GM21515 (cell line): ENCODE measurements around the gene SRSF4.
"Not testable (repeated sequence)": the region's sequence is repeated elsewhere in the genome, so short reads cannot be mapped to it uniquely, and the experiment has no call there.

Experiments
- ATAC-seq: cut with Tn5 transposase; IDR thresholded peaks from one replicate; pipeline ENCODE4 v1.9.1; 2021; ENCODE audit not compliant: unreplicated experiment

The SRSF4 gene

DNA sequence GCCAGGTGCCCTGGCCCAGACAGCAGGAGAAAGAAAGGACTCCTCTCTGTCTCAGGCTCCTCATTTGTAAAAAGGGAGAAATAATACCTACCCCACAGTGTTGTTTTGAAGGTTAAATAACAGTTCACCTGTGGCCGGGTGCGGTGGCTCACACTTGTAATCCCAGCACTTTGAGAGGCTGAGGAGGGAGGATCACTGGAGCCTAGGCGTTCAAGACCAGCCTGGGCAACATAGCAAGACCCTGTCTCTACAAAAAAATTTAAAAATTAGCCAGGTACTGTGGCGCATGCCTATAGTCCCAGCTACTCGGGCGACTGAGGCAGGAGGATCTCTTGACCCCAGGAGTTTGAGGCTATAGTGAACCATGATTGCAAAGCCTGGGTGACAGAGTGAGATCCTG lies 55.5 kb downstream of the SRSF4 start:
- no peak for ATAC-seq

GRCh38 chr1:29125788-29126187 lies 55.9 kb downstream of the SRSF4 start:
- no peak for ATAC-seq

- ATAC-seq = no peak
These were observed 56.5 kb downstream of the SRSF4 start for GRCh38 chr1:29125237-29125641.

- no peak for ATAC-seq
These were observed 57.1 kb downstream of the SRSF4 start for GRCh38 chr1:29124366-29125236.

GRCh38 chr1:29123887-29124365 lies 57.8 kb downstream of the SRSF4 start, which contains the start of gene TMEM200B:
TMEM200B (minus strand) TSS chr1:29123903; CDS start chr1:29121828, 2,075 bp downstream.
- no peak for ATAC-seq

GRCh38 chr1:29123053-29123886 lies 58.4 kb downstream of the SRSF4 start:
- no peak for ATAC-seq

GRCh38 chr1:29122682-29123052 lies 59.0 kb downstream of the SRSF4 start:
- ATAC-seq = no peak

DNA sequence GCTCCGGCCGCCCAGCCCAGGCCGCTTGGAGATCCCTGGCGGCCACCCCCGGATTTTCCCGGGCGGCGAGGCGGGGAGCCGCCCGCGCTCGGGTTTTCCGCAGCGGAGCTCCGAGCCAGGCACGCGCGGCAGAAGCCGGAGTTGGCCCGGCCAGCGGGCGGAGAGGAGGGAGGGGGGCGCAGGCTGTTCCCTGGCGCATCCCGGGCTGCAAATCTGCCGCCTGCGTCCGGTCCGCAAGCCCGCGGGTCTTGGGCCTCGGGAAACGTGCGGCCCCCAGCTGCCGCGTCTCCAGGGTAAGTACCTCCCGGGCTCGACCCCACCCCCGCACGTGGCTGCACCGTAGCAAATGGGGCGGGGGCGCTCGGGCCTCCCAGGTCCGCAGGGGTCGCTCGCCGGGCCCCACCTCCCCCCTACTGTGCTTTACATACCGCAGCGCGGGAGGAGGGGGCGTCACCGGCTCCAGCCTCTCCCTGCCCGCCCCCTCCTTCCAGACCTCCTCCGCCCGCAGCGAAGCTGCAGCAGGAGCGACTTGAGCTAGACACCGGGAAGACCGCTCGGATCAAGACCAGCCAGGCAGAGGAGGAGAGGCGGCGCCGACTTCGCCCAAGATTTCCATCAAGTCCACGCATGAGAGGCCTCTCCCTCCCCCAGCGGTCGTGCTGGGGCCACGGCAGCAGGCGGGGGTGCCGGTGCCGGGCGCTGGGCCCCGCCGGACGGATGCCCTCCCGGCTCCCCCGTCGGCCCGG lies 59.6 kb downstream of the SRSF4 start:
- no peak for ATAC-seq

- ATAC-seq = no peak
These were observed 60.2 kb downstream of the SRSF4 start for GRCh38 chr1:29121516-29121935.

DNA sequence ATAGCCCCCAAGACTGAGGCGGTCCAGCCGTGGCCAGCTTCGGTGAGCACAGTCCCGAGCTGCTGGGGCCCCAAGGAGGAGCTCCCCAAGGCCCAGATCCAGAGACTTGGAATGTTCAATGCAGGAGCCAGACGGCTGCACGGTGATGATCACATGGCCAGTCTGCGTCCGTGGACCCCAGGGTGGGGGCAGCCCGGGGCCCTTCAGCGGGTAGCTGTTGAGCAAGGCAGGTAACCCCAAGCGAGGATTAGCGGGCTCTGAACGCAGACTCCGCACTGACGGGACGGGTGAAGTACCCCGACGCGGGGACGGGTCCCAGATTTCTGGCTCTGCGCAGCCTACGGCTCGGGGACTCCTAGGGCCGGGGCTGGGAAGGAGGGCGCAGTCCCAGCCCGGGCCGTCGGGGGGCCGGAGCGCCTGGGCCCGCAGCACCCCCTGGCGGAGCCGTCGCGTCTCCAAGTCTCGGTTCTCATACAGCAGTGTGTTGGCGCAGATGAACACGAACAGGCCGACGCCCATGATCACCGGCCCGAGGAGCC lies 60.7 kb downstream of the SRSF4 start:
- no peak for ATAC-seq

DNA sequence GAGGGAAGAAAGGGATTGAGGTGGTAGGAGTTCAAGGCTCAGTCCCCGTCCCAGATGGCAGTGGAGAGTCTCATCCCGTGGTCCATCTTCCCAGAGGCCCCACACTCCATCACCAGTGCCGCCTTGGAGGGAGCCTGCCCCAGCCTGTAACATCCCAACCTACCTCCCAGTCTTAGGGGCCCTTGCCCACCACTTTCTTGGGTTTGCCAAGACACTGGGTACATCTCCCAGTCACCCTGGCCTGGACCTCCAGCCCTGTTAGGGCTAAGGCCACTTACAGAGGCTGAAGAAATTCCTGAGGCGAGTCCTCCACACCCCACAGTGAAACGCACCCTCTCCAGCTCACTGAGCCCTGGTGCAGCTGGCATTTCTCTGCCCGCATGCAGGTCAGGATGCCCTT lies 61.3 kb downstream of the SRSF4 start:
- ATAC-seq = no peak

DNA sequence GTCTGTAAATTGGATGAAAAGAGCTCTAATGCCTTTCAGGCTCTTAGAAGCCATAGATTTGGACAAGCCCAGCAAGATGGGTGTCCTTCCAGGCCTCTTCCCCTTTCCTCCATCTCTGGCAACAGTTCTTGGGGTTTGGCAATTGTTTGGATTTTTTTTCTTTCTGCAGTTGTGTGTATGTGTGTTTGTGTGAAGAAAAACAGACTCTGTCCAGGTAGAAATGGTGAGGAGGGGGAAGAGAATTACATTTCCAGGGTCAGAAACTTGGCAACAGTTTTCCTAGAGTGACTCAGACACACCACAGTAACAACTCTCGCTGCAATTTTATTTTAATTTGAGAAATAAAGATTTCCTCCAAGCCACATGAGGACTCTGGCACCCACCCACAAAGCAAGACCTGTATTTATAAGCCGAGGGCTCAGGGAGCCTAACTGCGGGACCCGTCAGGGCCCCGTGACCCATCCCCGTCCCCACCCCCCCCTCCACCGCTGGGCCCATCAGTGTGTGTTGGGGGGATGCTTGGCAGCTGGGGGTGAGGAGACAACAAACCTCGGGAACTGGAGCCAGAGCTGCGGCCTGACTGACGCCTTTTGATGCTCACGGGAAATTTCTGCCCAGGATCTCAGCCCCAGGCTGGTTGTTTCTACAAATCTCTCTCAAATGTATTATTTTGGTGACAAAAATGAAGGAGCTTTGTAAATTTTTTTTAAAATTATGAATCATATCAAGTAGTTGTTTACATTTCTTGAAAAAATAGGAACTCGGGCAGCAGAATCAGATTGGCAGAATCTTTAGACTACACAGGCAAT lies 62.4 kb downstream of the SRSF4 start:
- ATAC-seq = no peak

GRCh38 chr1:29117381-29117780 lies 64.3 kb downstream of the SRSF4 start:
- ATAC-seq = no peak

DNA sequence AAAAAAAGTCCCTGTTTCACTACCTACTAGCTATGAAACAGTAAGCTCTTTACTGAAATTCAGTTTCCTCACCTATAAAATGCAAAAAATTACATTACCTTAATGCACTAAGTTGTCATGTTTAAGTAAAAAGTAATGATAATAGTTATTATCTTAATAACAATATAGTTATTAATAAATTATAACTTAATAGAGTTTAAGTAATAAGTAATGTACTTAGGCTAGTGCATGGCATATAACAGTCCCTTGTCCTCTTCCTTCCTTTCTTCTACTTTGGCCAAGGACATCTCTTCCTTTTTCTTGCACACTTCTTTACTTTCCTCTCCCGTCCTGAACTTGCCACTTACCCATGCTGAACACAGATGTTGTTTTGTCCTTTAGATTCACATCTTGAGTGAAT lies 67.0 kb downstream of the SRSF4 start:
- ATAC-seq = no peak

DNA sequence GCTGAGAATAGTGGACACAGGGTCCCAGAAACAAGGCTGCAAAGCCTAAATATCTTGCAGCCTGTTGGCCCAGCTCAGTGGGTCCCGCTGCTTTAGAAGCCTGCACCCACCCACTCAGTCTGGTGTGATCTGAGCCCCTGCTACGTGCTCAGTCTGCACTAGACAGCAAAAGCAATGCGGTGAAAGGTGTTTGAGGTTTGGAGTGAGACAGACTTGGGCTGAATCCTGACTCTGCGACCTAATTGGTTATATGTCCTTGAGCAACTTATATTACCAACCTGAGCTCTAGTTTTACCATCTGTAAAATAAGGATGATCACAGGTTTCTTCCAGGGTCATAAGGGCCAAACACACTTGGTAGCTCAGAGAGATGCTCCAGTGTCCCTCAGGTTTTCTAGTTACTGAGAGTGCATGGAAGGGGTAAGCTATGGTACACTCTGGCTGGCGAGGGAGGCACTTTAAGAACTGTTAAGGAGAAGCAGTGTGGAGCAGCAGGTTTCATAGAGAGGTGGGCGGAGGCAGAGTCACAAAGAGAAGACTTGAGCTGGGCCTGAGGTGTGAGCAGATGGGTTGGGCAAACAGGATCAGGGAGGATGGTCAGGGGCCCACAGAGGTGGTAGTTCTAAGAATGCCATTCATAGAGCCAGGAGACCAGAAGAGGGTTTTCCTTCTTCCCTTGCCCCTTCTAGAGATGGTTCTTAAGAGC lies 68.1 kb downstream of the SRSF4 start:
- ATAC-seq = no peak

DNA sequence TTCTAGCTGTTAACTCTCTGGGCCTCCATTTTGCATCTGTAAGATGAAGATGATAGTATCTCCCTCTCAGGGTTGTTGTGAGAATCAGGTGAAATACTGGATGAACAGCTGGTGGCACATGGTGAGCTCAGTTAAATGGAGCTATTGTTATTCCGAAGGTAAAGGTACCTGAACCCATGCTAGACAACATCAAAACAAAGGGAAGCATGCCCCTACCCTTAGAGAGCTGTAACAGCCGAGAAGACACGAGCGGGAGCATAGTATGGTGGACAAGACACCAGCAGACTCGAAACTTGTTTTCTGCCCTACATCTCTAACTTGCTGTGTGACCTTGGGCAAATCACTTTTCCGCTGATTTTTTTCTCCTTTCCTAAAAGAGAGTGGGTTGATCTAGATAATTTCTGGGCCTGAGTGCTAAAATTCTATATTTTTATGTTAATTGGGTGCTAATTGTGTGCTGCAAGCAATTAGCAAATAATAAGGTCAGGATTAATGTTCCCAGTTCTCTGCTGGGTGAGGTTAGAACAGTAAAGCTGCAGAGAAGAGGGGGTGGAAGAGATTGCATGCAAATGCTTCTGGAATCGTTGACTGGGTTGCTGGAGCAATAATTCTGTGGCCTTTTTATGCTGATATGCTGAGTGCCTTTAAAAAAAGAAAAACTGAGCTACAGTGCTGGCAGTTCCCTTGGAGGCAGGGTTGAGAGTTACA lies 68.8 kb downstream of the SRSF4 start:
- no peak for ATAC-seq

GRCh38 chr1:29108041-29108440 lies 73.7 kb downstream of the SRSF4 start:
- not testable (repeated sequence) for ATAC-seq

DNA sequence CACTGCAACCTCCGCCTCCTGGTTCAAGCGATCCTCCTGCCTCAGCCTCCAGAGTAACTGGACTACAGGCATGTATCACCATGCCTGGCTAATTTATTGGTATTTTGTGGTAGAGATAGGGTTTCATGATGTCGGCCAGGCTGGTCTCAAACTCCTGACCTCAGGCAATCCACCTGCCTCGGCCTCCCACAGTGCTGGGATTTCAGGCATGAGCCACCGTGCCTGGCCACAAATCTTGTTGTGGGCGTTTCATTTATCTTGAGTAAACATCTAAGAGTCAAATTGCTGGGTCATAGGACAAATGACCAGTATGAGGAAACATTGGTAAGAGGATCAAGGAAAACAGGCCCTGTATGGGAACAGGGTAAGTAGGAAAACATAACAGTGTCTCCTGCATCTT lies 75.9 kb downstream of the SRSF4 start:
- ATAC-seq = no peak

- no peak for ATAC-seq
These were observed 81.2 kb downstream of the SRSF4 start for GRCh38 chr1:29100487-29100886.
